G401 (cell line): Measurements from ENCODE around the gene PEAK1. TPM values are rescaled to one million over a fixed set of nuclear protein-coding genes. Genes with fewer than 3 reads are reported as not detected.
A peak's percentile ranks its signal among the peaks of the same experiment; 100 is the strongest.
"Not testable (repeated sequence)": the region's sequence is repeated elsewhere in the genome, so short reads cannot be mapped to it uniquely, and the experiment has no call there.

ENCODE experiments used
- DNase-seq: peaks from one replicate; pipeline ENCODE4 v3.0.0-alpha.2; 2015; ENCODE audit warnings: low spot score
- in situ Hi-C: cut with HindIII; loops from 2 replicates; pipeline ENCODE4 v1.10.0; 2016; ENCODE audit warnings: low sequenced_read_pairs, mixed read lengths
- total RNA-seq: library from RNA; depleted of rRNA; stranded (reverse); fragments of >200 nt; shearing (Covaris generic); gene quantifications from 2 replicates; pipeline ENCODE4 v1.2.3, GENCODE V29; 2014

The PEAK1 gene
- total RNA-seq, 1 experiment from 2014 or later: 14.3 TPM

GRCh38 chr15:77276096-77276495 lies 143.8 kb downstream of the PEAK1 start:
- no peak for DNase-seq
- in situ Hi-C loops: no loop called here

DNA sequence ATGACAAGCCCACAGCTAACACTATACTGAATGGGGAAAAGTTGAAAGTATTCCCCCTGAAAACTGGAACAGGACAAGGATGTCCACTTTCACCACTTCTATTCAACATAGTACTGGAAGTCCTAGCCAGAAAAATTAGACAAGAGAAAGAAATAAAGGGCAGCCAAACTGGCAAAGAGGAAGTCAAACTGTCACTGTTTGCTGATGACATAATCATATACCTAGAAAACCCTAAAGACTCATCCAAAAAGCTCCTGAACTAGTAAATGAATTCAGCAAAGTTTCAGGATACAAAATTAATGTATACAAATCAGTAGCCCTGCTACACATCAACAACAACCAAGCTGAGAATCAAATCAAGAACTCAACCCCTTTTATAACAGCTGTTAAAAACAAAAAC lies 146.8 kb downstream of the PEAK1 start:
- in situ Hi-C loops: not testable (repeated sequence)

DNA sequence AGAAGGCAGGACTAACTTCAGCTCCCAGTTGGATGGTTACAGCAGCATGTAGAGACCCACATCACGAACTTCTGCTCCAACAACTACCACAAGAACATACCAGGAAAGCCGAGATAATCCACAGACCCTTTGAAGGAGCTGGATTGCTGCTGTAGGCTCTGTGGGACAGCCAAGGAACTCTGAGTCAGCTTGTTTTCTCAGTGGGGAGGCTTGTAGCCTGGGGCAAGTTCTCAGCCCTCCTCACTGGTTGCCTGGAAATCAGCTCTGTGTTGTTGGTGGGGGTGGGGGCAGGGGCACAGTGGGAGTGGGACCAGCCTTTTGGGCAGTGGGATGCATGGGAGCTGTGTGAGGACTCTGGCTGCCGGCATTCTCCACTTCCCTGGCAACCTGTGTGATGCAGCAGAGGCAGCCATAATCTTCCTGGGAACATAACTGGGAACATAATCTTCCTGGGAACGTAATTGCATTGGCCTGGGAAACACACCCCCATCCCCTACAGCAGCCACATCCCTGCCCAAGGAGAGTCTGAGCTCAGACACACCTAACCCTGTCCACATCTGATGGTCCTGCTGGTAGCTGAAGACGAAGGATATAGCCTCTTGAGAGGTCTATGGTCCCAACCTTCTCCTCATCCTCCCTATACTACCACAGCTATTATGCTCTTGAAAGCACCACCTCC lies 153.1 kb downstream of the PEAK1 start:
- in situ Hi-C loops: no loop called here
- no peak for DNase-seq

More for the DNA sequence above, 146.8 kb downstream of the PEAK1 start:
- DNase-seq: not testable (repeated sequence)

DNA sequence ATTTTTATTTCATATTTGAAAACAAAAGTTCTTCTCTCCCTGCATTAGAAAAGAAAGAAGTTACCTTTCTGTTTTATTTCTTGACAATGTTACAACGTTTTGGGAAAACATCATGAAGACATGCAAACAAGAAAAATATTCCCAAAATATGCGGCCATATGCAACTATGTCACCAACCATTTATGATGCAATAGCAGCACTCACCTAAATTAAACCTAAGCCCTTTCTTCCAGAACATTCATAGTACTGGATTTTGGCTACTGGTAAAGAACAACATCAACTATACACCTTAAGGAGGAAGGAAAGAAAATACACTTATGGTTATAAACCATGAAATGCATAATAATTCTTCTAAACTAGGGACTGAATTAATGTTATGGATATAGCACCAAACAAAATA lies 164.5 kb downstream of the PEAK1 start:
- DNase-seq: no peak
- in situ Hi-C loops: no loop called here

GRCh38 chr15:77251662-77252061 lies 168.2 kb downstream of the PEAK1 start:
- in situ Hi-C loops: no loop called here
- no peak for DNase-seq

DNA sequence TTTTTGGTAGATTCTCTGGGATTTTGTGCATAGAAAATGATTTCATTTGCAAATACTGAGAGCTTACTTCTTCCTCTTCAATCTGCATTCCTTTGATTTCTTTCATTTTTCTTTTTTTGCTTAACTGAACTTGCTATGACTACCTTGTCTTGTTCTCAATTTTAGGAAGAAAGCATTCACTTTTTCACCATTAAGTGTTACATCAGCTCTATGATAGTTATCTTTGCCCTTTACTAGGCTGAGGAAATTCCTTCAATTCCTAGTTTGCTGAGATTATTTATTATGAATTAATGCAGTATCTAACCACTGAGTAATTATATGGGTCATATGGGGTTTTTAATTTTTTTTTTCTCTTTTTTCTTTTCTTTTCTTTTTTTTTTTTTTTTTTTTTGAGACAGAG lies 172.8 kb downstream of the PEAK1 start:
- no peak for DNase-seq
- in situ Hi-C loops: no loop called here

GRCh38 chr15:77243716-77244401 lies 176.0 kb downstream of the PEAK1 start:
- DNase-seq: no peak

GRCh38 chr15:77243135-77243534 lies 176.8 kb downstream of the PEAK1 start:
- DNase-seq: no peak
- in situ Hi-C loops: no loop called here

More at GRCh38 chr15:77243716-77244401, 176.0 kb downstream of the PEAK1 start:
- in situ Hi-C loops: no loop called here

GRCh38 chr15:77239882-77240608 lies 179.9 kb downstream of the PEAK1 start:
- in situ Hi-C loops: no loop called here
- DNase-seq: no peak

- in situ Hi-C loops: no loop called here
- DNase-seq: no peak
Observed at GRCh38 chr15:77235566-77235965, 184.3 kb downstream of the PEAK1 start.

DNA sequence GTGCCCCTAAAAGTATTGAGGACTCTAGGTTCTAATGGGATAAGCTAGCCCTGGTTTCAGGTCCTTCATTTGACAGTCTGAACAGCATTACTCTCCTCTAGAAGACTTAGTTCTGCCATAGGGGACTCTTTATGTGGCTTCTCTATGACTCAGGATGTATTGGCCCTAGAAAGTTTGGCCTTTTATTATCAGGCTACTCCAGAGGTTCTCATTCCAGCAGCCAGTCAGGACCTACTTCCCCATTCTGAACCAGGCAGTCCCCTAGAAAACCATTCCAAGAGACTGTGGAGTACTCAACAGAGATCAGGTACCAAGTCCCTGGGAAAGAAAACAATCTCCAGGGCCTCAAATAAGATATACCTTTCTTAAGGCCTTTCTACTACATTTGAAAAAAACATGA lies 191.1 kb downstream of the PEAK1 start:
- DNase-seq: no peak
- in situ Hi-C loops: no loop called here

DNA sequence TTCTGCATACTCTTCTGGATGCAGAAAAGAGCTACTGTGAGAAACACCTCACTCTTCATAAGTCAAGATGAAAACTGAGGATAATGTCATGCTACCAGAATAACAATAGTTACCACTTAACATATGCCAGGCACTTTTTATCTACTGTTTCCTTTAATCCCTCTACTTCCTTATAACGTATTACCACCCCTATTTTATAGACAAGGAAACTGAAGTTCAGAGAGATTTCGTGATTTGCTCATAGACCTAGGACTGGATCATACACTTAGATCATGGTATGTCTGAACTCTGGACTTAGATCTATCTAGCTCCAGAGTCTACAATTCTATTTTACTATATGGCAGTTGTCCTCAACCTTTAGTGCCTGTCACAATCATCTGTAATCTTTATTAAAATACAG lies 193.3 kb downstream of the PEAK1 start:
- no peak for DNase-seq
- in situ Hi-C loops: no loop called here

DNA sequence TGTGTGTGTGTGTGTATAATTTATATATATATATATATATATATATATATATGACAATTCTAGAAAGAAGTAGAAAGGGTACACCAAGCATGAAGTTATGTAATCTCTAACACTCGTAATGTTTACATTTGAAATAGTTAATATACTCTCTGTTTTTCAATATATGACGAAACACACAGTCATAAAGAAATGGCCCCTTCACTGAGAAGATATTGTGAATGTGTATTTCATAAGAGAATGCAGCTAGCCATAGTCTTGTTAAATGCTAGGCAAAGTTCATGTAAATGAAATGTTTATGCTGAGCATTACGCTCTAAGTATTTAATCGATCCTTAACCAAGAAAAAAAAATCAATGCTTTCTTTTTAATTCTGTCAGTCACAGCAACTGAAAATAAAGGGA lies 194.3 kb downstream of the PEAK1 start:
- in situ Hi-C loops: no loop called here
- DNase-seq: no peak

DNA sequence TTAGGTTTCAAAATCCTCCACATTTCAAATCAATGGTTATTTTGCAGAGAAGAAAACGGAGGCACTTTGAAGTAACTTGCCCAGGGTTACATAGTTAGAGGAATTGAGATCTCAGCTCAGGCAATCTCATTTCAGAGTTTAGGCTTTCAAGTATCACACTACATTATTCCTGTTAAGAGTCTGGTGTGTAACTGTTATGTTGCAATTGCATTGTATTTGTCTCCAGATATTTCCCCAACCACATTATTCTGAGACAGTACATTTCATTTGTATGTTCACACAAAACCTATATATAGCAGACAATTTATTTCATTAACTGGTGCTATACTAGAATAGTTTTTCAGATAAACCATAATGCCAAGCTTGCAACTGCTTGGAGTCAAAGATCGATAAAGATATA lies 194.8 kb downstream of the PEAK1 start:
- no peak for DNase-seq
- in situ Hi-C loops: no loop called here

- no peak for DNase-seq
Observed at GRCh38 chr15:77224352-77224751, 195.6 kb downstream of the PEAK1 start.

GRCh38 chr15:77221708-77222107 lies 198.2 kb downstream of the PEAK1 start:
- in situ Hi-C loops: no loop called here
- no peak for DNase-seq

More at GRCh38 chr15:77224352-77224751, 195.6 kb downstream of the PEAK1 start:
- in situ Hi-C loops: no loop called here

GRCh38 chr15:77221174-77221573 lies 198.7 kb downstream of the PEAK1 start:
- DNase-seq: no peak
- in situ Hi-C loops: no loop called here

GRCh38 chr15:77219841-77220240 lies 200.1 kb downstream of the PEAK1 start:
- in situ Hi-C loops: no loop called here
- no peak for DNase-seq

DNA sequence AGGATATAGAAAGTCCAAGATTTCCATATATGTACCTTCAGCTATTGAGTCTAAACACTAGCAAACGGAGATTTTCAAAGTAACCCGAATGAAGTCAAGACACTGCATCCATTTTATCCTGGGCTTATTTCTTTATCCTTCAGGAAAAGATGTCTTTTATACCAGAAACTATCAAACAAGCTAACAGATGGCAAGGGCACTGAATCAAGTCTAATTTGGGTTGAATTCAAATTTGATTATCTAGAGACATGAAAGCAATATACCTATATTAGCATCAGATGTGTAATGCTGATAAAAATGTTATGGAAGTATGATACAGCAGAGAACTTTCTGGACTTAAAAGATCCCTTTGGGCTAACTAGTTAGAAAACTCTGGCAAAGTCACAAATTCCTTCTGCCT lies 210.7 kb downstream of the PEAK1 start:
- DNase-seq: peak; percentile 64
- in situ Hi-C loops: no loop called here

- in situ Hi-C loops: no loop called here
- DNase-seq: no peak
Observed at GRCh38 chr15:77208241-77208640, 211.7 kb downstream of the PEAK1 start.
